ENCODE results near the gene DBNDD1. TPM values are rescaled to one million over a fixed set of nuclear protein-coding genes. Genes with fewer than 3 reads are reported as not detected.
A peak's percentile ranks its signal among the peaks of the same experiment; 100 is the strongest.

The DBNDD1 gene
- total RNA-seq, 1 donor from 2014 or later, result 24.0 TPM

DNA sequence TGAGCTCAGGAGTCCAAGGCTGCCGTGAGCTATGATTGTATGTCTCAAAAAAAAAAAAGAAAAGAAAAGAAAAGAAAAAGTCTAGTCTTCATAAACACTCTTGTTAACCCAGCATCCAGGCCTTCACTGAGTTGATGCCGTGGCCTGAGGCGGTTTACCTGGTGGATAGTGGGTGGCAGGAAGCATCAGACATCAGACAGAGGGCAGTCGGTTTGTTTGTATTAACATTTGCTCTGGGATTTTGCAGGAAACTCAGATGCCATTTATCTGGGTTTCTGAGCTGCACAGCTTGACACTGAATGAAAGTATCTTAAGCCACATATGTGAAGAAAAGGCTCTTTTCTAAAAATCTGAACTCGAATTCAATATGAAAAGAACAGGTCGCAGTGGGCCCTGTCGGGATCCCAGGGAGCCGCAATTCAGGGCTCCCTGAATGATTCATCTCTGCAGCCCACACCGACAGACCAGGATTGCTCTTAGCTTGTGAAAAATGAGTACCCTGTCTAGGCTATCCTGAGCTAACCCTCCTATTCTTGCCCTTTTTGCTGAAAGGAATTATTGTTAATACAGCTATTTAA lies 1.1 kb upstream of the DBNDD1 start:
- TF ChIP-seq CTCF (IDR thresholded peaks at IDR 0.05; ENCODE audit: insufficient read depth, low read depth, low read length) (no peak), EZH2 (IDR thresholded peaks at IDR 0.05; ENCODE audit: insufficient read depth, low read length) (no peak)
- H3K4me1 ChIP-seq (ENCODE audit: insufficient read depth, low read length), result peaks cover 35% of the 10 kb centered on the region
- peaks cover 2% of the 10 kb centered on the region for H3K36me3 Mint-ChIP-seq (ENCODE audit: low read depth, unreplicated experiment)
- H3K9me3 Mint-ChIP-seq (ENCODE audit: unreplicated experiment), result no peaks in the 10 kb centered on the region
- DNase-seq (ENCODE audit: low read depth) (peak; percentile 47), FAIRE-seq (no peak)
- peak overlapping the region; percentile 90 for H3K4me3 Mint-ChIP-seq (ENCODE audit: unreplicated experiment)
- peak overlapping the region; percentile 82 for H3K9ac ChIP-seq (ENCODE audit: low read length)
- H3K4me2 ChIP-seq (ENCODE audit: low read length), result peak overlapping the region; percentile 92
- H3K27me3 ChIP-seq (ENCODE audit: insufficient read depth, low read length), result no peaks in the 10 kb centered on the region
- peaks cover 9% of the 10 kb centered on the region for H3K79me2 ChIP-seq (ENCODE audit: insufficient read depth, low read length)
- H2AFZ ChIP-seq (ENCODE audit: low read depth, low read length), result peak overlapping the region; percentile 64
- peaks cover 27% of the 10 kb centered on the region for H3K4me1 Mint-ChIP-seq (ENCODE audit: low read depth, unreplicated experiment)
- peaks cover 9% of the 10 kb centered on the region for H4K20me1 ChIP-seq (ENCODE audit: insufficient read depth, low read length)
- peak overlapping the region; percentile 37 for H3K4me3 ChIP-seq (ENCODE audit: insufficient read depth, low read depth, low read length)
- H3K27me3 Mint-ChIP-seq (ENCODE audit: low read depth, unreplicated experiment), result no peaks in the 10 kb centered on the region
- H3K27ac Mint-ChIP-seq (ENCODE audit: unreplicated experiment), result peak overlapping the region; percentile 96
- peak overlapping the region; percentile 90 for H3K27ac ChIP-seq (ENCODE audit: low read depth, low read length)
- H3K36me3 ChIP-seq (ENCODE audit: insufficient read depth, low read length), result no peaks in the 10 kb centered on the region
- no peaks in the 10 kb centered on the region for H3K9me3 ChIP-seq (ENCODE audit: insufficient read depth, low read depth, low read length)

- peak overlapping the region; percentile 96 for H3K27ac Mint-ChIP-seq (ENCODE audit: unreplicated experiment)
- DNase-seq (ENCODE audit: low read depth), result peak; percentile 80
- H3K79me2 ChIP-seq (ENCODE audit: insufficient read depth, low read length), result peaks cover 9% of the 10 kb centered on the region
- H3K36me3 Mint-ChIP-seq (ENCODE audit: low read depth, unreplicated experiment), result peaks cover 2% of the 10 kb centered on the region
- FAIRE-seq, result no peak
- H3K4me3 ChIP-seq (ENCODE audit: insufficient read depth, low read depth, low read length), result peak overlapping the region; percentile 56
- H3K4me2 ChIP-seq (ENCODE audit: low read length), result peak overlapping the region; percentile 92
- H3K27me3 ChIP-seq (ENCODE audit: insufficient read depth, low read length), result no peaks in the 10 kb centered on the region
- no peaks in the 10 kb centered on the region for H3K36me3 ChIP-seq (ENCODE audit: insufficient read depth, low read length)
- H3K4me1 Mint-ChIP-seq (ENCODE audit: low read depth, unreplicated experiment), result peaks cover 27% of the 10 kb centered on the region
- H3K9me3 Mint-ChIP-seq (ENCODE audit: unreplicated experiment), result no peaks in the 10 kb centered on the region
- H3K4me1 ChIP-seq (ENCODE audit: insufficient read depth, low read length), result peaks cover 35% of the 10 kb centered on the region
- H2AFZ ChIP-seq (ENCODE audit: low read depth, low read length), result peak overlapping the region; percentile 67
- TF ChIP-seq CTCF (IDR thresholded peaks at IDR 0.05; ENCODE audit: insufficient read depth, low read depth, low read length) (no peak), EZH2 (IDR thresholded peaks at IDR 0.05; ENCODE audit: insufficient read depth, low read length) (no peak)
- H3K4me3 Mint-ChIP-seq (ENCODE audit: unreplicated experiment), result peak overlapping the region; percentile 90
- H3K27ac ChIP-seq (ENCODE audit: low read depth, low read length), result peak overlapping the region; percentile 90
- H3K9me3 ChIP-seq (ENCODE audit: insufficient read depth, low read depth, low read length), result no peaks in the 10 kb centered on the region
- peaks cover 9% of the 10 kb centered on the region for H4K20me1 ChIP-seq (ENCODE audit: insufficient read depth, low read length)
- no peaks in the 10 kb centered on the region for H3K27me3 Mint-ChIP-seq (ENCODE audit: low read depth, unreplicated experiment)
- peak overlapping the region; percentile 82 for H3K9ac ChIP-seq (ENCODE audit: low read length)
Measured at GRCh38 chr16:90019543-90020259, 445 bp upstream of the DBNDD1 start.

DNA sequence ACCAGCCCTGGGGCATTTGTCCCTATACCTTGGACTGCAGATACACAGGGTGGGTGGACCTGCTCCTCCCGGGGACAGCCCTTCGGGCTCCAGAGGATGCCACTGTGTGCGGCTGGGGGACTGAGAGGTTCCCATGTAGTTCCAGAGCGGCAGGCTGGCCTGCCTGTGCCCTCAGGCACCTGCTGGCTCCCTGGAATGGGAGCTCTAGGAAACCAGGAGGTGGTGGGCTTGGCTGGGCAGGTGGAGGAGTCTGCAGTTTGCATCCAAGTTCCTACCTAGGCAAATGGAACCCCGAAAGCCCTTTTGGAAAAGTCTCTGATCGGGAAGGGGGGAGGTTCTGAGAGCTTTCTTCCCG lies 982 bp downstream of the DBNDD1 start:
- no peak overlapping the region for H3K27ac Mint-ChIP-seq (ENCODE audit: unreplicated experiment)

More for the DNA sequence above, 982 bp downstream of the DBNDD1 start:
- no peaks in the 10 kb centered on the region for H3K9me3 ChIP-seq (ENCODE audit: insufficient read depth, low read depth, low read length)
- peaks cover 34% of the 10 kb centered on the region for H3K4me1 ChIP-seq (ENCODE audit: insufficient read depth, low read length)
- peak overlapping the region; percentile 92 for H3K4me2 ChIP-seq (ENCODE audit: low read length)
- FAIRE-seq (no peak), DNase-seq (ENCODE audit: low read depth) (no peak)
- no peaks in the 10 kb centered on the region for H3K27me3 ChIP-seq (ENCODE audit: insufficient read depth, low read length)
- H3K27ac ChIP-seq (ENCODE audit: low read depth, low read length), result no peak overlapping the region
- peaks cover 7% of the 10 kb centered on the region for H3K79me2 ChIP-seq (ENCODE audit: insufficient read depth, low read length)
- H3K4me3 Mint-ChIP-seq (ENCODE audit: unreplicated experiment), result peak overlapping the region; percentile 85
- H3K36me3 ChIP-seq (ENCODE audit: insufficient read depth, low read length), result no peaks in the 10 kb centered on the region
- H3K9me3 Mint-ChIP-seq (ENCODE audit: unreplicated experiment), result no peaks in the 10 kb centered on the region
- no peaks in the 10 kb centered on the region for H3K27me3 Mint-ChIP-seq (ENCODE audit: low read depth, unreplicated experiment)
- peak overlapping the region; percentile 82 for H3K9ac ChIP-seq (ENCODE audit: low read length)
- peak overlapping the region; percentile 43 for H3K4me3 ChIP-seq (ENCODE audit: insufficient read depth, low read depth, low read length)
- TF ChIP-seq CTCF (IDR thresholded peaks at IDR 0.05; ENCODE audit: insufficient read depth, low read depth, low read length) (no peak), EZH2 (IDR thresholded peaks at IDR 0.05; ENCODE audit: insufficient read depth, low read length) (no peak)
- no peaks in the 10 kb centered on the region for H3K36me3 Mint-ChIP-seq (ENCODE audit: low read depth, unreplicated experiment)
- peaks cover 27% of the 10 kb centered on the region for H3K4me1 Mint-ChIP-seq (ENCODE audit: low read depth, unreplicated experiment)
- peak overlapping the region; percentile 72 for H2AFZ ChIP-seq (ENCODE audit: low read depth, low read length)
- H4K20me1 ChIP-seq (ENCODE audit: insufficient read depth, low read length), result peaks cover 9% of the 10 kb centered on the region
